Epidermal melanocyte (primary cell): Measurements from ENCODE around the gene MAPKAP1.

Source experiments
- DNase-seq: peaks from one replicate; pipeline ENCODE4 v3.0.0; 2011; ENCODE audit warnings: low spot score; ENCODE audit not compliant: insufficient read length

MAPKAP1 gene

DNA sequence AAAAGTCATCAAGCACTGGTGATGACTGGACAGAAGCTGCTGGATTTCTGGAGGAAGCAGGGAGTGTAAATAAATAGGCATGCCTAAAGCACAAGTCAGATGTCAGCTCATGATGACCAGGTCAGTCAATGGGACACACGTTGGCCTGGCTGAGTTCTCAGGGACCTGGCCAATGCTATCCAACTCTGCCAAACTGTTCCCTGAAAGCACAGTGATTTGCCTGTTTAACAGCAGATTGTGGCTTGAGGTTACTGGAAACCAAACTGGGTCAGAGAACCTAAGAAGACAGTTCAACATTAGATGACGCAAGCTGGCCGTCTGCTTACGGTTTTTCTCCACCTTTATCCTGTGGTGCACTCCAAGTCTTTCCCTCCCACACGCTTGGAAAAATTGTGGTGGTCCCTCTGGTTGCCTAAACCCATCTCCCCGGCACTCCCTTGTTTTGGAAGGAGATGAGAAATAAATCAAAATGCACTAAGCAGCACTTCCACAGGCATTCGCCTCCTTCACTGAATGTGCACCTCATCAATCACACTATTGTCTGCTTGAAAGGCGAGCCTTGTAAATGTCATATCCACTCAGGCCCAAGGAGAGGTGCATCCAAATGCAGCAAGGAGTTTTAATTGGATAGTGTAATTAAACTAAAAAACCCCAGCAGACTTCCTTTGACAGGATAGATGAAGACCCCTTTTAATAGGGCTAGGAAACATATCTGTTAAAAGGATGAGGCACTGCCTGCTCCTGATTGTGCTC is 245.9 kb downstream of the MAPKAP1 start:
- DNase-seq = no peak

DNA sequence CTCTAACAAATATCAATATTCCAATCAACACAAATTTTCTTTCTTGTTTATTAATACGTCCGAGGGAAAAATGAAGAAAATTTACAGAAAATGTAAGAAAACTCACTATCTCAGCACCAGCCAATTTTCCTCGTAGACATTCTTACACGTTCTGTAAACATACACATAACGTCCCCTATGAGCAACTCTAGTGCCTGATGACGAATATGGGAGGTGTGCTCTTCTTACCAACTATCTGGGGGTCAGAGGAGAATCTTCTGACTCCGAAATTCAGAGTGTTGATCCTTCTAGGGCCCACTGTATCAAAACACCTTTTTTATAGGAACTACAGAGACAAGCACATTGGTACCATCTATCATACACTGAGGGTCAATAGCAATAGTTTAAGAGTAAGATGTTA is 246.7 kb downstream of the MAPKAP1 start:
- DNase-seq = no peak

DNA sequence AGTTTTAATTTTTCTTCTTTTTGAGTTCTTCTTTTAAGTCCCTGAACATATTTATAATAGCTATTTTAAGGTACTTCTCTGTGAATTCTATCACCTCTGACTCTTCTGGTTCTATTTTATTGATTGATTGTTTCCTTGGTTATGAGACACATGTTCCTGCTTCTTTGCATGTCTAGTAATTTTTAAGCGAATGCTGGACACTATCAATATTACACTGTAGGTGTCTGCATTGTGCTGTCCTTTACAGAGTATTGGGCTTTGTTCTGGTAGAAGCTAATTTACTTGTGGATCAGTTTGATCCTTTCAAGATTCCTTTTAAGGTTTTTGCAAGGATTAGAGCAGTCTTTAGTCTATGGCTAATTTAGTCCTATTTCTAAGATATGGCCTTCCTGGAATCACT is 249.7 kb downstream of the MAPKAP1 start:
- DNase-seq = no peak

- DNase-seq = no peak
Measured at GRCh38 chr9:125455876-125456275, 251.1 kb downstream of the MAPKAP1 start.

DNA sequence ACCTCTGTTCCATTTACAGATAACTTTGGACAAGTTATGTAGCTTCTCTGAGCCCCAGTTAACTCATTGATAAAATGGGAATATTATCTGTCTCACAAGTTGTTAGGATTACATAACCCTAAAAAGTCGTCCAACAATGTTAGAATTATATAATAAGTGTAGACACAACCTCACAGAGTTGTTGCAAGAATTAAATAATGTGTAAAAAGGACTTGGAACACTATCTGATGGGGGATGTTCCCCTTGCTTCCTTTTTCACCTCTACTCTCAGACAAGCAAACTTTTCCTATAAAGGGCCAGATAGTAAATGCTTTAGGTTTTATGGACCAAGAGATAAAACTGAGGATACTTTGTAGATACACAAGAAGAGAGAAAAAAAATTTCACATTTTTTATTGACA is 251.9 kb downstream of the MAPKAP1 start:
- no peak for DNase-seq

DNA sequence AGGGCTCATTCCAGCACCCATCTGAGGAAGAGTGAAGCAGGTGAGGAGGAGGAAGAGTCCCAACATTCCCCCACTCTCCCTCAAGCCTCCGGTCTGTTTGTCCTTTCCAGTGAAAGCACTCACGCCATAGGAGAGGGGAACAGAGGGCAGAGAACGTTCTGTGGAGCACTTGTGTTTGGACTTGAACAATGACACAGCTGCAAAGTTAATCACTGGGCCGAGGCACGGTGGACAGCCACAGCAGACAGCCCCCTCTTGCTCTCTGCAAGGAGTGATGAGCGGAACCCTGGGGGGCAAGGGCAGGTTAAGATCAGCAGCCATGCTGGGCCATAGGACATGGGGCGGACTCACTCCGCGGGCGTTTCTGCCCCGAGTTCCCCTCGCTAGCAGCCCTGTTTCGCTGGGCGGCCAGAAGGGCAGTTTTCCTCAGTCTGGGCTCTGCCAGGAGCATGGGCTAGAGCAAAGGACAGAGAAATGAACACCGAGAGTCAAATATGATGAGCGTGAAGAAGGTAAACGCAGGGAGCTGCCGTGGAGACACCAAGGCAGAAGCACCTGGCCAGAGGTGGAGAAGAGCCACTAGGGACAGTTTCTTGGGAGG is 259.7 kb downstream of the MAPKAP1 start:
- no peak for DNase-seq

- no peak for DNase-seq
Measured at GRCh38 chr9:125446561-125447094, 260.4 kb downstream of the MAPKAP1 start.

GRCh38 chr9:125444956-125445506 is 262.0 kb downstream of the MAPKAP1 start:
- no peak for DNase-seq

DNA sequence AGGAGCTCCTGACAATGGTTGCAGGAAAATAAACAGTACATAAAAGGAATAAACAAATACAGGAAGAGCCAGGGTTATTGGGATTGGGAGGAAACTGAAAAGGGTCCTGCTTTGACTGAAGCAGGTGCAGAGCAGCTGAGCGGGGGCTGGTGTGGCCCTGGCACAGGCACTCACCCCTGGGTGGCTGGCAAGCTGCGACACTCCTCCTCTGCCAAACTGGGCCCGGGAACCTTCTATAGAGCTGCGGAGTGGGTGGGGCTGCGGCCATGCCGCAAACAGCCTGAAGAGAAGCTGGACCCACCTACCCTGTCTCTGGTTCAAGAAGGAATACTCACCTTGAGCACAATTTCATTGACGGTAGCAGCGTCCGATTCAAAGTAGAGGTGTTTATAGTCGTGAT is 262.8 kb downstream of the MAPKAP1 start:
- DNase-seq = no peak

DNA sequence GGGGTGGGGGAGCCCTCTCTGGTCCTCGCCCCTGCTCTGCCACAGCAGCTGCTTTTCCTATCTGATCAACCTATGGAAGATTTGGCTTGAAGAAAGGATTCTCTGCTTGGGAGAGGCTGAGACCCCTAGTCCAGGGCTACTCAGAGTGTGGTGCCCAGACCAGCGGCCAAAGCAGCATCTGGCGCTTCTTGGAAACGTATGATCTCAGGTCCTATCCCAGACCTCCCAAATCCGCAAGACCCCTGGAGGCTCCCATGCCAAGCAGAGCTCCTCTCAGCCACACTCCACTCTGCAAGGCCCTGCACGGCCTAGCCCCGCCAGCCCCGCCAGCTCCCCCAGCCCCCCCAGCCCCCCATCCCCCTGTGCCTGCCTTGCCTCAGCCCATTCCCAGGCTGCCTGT is 263.6 kb downstream of the MAPKAP1 start:
- no peak for DNase-seq

DNA sequence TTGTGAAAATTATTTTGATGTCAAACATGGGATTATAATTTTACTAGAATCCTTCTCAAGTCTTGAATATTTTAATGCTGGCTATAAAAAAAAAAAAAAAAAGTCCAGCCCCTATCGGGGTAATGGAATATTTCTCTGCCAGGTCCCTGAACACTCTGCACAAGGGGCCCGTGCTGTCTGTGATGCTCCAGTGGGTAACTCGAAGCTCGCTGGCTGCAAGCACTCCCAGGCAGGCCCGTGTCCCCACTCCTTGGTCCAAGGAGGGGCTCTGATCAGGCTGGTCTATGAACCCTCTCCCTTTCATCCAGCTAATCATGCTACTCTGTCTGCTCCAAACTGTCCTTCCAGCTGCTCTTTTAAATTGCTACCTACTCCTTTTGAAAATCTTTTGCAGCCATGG is 264.6 kb downstream of the MAPKAP1 start:
- DNase-seq = no peak

DNA sequence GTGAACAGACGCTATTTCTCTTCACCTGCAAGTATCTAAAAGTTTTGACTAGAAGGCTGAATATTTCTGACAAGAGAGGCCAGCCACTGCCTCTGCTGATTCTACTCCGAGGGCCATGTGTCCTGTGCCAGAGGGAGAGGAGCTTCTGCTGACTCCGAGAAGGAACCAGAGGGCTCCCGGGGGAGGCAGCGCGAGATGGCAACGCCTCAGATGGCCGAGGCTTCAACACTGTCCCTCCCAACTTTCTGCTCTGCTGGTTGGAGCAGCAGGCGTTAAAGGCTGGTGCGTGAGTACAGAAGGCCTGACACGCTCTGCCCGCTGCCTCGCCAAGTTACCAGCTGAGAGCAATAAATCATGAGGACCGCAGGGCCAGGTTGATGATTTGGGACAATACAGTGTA is 266.6 kb downstream of the MAPKAP1 start:
- no peak for DNase-seq

- DNase-seq = no peak
Measured at GRCh38 chr9:125439434-125440272, 267.4 kb downstream of the MAPKAP1 start.

- no peak for DNase-seq
Measured at GRCh38 chr9:125438506-125439433, 268.2 kb downstream of the MAPKAP1 start.

DNA sequence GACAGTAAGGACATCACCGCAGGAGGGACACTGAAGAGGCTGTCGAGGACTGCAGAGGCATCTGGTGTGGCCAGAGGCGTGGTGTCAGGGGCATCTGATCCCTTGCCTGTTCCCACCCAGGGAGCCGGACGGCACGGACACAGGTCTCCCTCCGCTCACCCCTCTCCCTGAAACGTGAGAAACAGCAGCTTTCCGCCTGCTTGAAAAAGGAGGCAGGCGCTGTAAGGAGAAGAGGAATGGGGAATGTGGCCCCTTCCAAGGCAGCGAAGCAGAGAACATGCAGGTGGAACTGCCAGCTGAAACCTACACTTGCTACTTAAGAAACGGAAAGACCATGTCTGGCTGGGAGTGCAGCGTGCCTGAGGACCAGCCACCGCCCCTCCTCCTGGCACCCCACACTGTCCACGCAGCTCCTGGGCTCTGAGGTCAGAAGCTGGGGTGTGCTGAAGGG is 269.2 kb downstream of the MAPKAP1 start:
- DNase-seq = no peak

DNA sequence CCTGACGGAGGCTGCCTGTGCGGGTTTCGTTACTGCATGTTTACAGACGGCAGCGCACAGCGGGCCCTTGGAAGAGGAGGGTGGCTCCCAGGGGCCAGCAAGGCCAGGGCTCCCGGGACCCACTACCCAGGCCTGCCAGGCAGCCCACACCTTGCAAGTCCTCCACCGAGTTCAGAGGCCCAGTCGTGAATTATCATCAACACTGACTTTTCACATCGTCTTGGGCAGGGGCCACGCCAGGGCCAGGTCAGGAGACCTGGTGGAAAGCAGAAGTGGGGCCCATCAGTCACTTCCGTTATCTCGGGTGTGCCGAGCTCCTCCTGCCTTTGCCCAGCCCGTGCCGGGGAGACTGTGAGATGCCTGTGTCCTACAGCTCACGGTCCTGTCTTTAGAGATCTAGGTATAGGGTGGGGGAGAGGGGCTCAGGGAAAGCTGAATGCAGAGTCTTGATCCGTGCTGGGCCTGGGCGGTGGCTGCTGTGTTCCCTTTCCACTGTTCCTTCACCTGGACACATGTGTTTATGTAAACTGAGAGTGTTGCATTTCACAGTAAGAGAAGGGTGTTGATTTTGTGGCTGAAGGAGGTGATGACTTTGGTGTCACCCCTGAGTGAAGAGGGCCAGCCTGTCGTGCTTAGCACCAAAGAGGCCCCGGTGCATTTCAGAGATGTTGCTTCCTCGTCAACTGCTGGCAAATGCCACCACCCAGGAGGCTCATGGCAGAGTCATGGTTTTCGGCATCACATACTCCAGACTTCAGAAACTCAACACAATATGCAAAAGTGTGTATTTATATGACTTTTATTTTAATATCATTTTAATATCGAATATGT is 270.2 kb downstream of the MAPKAP1 start:
- no peak for DNase-seq

GRCh38 chr9:125435776-125436612 is 271.0 kb downstream of the MAPKAP1 start:
- DNase-seq = no peak

DNA sequence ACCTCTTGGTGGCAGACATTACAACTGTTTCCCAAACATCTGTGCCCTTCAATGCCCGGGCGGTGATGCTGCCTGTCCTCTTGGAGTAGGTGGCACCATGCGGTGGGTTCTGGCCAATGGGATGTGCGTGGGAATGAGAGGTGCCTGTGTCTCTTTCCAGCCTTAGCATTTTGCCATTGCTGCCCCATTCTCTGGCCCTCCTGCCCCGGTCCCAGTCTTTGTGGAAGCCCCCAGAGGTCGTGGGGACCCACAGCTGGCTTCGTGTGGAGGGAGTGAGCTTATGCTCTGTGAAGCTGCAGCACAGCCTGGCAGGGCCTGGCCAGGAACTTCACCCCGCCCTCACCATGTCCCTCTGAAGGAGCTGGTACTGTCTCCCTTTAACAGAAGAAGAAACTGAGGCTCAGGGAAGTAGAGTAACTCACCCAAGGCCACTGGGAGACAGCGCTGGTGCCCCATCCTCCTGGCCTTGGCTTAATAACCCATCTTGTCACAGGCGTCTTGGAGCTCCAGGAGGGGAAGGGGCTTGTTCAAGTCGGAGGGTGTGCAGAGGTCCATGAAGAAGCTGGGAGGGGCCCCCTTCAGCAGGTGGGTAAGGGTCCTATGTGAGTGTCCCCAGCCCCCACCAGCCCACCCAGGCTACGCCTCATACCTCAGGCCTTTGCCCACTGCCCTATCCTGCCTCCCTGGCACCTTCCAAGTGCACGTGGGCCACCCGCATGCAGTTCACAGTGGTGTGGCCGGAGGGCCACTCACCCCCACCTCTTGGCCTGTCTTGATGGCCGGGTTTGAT is 271.8 kb downstream of the MAPKAP1 start:
- DNase-seq = no peak
